ENCODE data around the gene NUP107.

Gene NUP107

GRCh38 chr12:68776976-68777610, 90.3 kb downstream of the NUP107 start:
- no peak for DNase-seq

- DNase-seq, result no peak
Observed at GRCh38 chr12:68779280-68779679, 92.5 kb downstream of the NUP107 start.

- DNase-seq, result no peak
Observed at GRCh38 chr12:68780731-68781130, 94.0 kb downstream of the NUP107 start.

GRCh38 chr12:68781728-68782127, 95.0 kb downstream of the NUP107 start:
- no peak for DNase-seq

- no peak for DNase-seq
Observed at GRCh38 chr12:68784015-68784414, 97.2 kb downstream of the NUP107 start.

- no peak for DNase-seq
Observed at GRCh38 chr12:68785358-68785757, 98.6 kb downstream of the NUP107 start.

GRCh38 chr12:68785823-68786222, 99.0 kb downstream of the NUP107 start:
- no peak for DNase-seq

- no peak for DNase-seq
Observed at GRCh38 chr12:68786929-68787328, 100.2 kb downstream of the NUP107 start.

- no peak for DNase-seq
Observed at GRCh38 chr12:68788554-68789143, 101.9 kb downstream of the NUP107 start.

GRCh38 chr12:68789144-68789878, 102.5 kb downstream of the NUP107 start:
- no peak for DNase-seq

GRCh38 chr12:68790081-68790951, 103.5 kb downstream of the NUP107 start:
- DNase-seq, result no peak

- no peak for DNase-seq
Observed at GRCh38 chr12:68790952-68791234, 104.1 kb downstream of the NUP107 start.

- no peak for DNase-seq
Observed at GRCh38 chr12:68791897-68792481, 105.2 kb downstream of the NUP107 start.

- no peak for DNase-seq
Observed at GRCh38 chr12:68792952-68793351, 106.2 kb downstream of the NUP107 start.

- DNase-seq, result no peak
Observed at GRCh38 chr12:68793436-68793835, 106.7 kb downstream of the NUP107 start.

- DNase-seq, result no peak
Observed at GRCh38 chr12:68793975-68794652, 107.3 kb downstream of the NUP107 start.

- DNase-seq, result no peak
Observed at GRCh38 chr12:68794653-68795251, 108.0 kb downstream of the NUP107 start.
